ENCODE results near the gene STAT6.

GRCh38 chr12:57058454-57058853, 52.7 kb downstream of the STAT6 start:
- TF ChIP-seq KLF1 (tag by site-specific recombination; IDR thresholded peaks at IDR 0.05) (no peak), ZBTB11 (tag by site-specific recombination; conservative IDR thresholded peaks at IDR 0.05; ENCODE audit: low read depth) (no peak), CTCF (tag by site-specific recombination; IDR thresholded peaks at IDR 0.05) (no peak), ZNF398 (tag by site-specific recombination; IDR thresholded peaks at IDR 0.05) (no peak), ZNF843 (tag by site-specific recombination; IDR thresholded peaks at IDR 0.05) (no peak), ZNF658 (tag by site-specific recombination; IDR thresholded peaks at IDR 0.05) (no peak)
